Effector CD8-positive, alpha-beta T cell (primary cell): ENCODE measurements around the gene ELP6.
"Not testable (repeated sequence)": the region's sequence is repeated elsewhere in the genome, so short reads cannot be mapped to it uniquely, and the experiment has no call there.

Experiments
- DNase-seq: peaks from one replicate; lab custom pipeline; 2025; lab: John Stamatoyannopoulos, UW

Gene ELP6

DNA sequence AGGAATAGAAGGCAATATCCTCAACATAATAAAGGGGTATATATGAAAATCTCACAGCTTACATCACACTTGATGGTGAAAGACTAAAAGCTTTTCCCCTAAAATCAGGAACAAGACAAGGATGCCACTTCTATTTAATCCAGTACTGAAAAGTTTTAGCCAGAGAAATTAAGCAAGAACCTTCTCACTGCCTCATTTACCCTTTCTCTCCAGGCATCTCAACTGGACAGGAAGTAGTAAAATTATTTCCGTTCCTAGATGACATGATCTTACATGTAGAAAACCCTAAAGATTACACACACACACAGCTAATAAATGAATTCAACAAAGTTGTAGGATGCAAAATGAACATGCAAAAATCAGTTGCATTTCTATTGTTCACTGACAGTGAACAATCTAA is 48.9 kb downstream of the ELP6 start:
- DNase-seq: no peak

- DNase-seq: not testable (repeated sequence)
These were observed 53.9 kb downstream of the ELP6 start for GRCh38 chr3:47459534-47460085.

GRCh38 chr3:47456984-47457383 is 56.5 kb downstream of the ELP6 start:
- no peak for DNase-seq

DNA sequence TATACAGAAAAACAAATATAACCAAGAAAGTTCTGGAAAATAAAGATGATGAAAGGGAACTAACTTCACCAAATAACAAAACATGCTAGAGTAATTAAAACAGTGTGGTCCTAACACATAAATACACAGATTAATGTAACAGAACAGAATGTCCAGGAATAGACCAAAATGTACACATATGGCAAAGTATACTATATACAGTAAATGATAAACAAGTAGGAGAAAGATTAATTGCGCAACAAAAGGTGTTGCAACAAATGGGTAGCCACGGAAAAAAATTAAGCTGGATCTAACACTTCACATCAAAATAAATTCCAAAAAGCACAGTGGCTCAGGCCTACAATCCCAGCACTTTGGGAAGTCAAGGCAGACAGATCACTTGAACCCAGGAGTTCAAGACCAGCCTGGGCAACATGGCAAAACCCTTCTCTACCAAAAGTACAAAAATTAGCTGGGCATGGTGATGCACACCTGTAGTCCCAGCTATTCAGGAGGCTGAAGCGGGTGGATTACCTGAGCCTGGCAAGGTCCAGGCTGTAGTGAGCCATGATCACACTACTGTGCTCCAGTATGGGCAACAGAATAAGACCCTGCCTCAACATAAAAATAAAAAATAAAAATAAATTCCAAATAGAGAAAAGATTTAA is 57.6 kb downstream of the ELP6 start:
- no peak for DNase-seq

- DNase-seq: no peak
These were observed 60.9 kb downstream of the ELP6 start for GRCh38 chr3:47452453-47453215.
